K562 (cell line): Measurements from ENCODE around the gene MCM5.

Experiments used
- ZBED1 ChIP-seq: IDR thresholded peaks from 2 replicates; pipeline ENCODE4 v1.6.1; 2014
- ZFX ChIP-seq: sonication (generic); formaldehyde crosslinking; IDR thresholded peaks from 2 replicates; pipeline ENCODE4 v1.8.0; 2022; ENCODE audit warnings: mild to moderate bottlenecking, missing genetic modification reagents, moderate library complexity

DNA sequence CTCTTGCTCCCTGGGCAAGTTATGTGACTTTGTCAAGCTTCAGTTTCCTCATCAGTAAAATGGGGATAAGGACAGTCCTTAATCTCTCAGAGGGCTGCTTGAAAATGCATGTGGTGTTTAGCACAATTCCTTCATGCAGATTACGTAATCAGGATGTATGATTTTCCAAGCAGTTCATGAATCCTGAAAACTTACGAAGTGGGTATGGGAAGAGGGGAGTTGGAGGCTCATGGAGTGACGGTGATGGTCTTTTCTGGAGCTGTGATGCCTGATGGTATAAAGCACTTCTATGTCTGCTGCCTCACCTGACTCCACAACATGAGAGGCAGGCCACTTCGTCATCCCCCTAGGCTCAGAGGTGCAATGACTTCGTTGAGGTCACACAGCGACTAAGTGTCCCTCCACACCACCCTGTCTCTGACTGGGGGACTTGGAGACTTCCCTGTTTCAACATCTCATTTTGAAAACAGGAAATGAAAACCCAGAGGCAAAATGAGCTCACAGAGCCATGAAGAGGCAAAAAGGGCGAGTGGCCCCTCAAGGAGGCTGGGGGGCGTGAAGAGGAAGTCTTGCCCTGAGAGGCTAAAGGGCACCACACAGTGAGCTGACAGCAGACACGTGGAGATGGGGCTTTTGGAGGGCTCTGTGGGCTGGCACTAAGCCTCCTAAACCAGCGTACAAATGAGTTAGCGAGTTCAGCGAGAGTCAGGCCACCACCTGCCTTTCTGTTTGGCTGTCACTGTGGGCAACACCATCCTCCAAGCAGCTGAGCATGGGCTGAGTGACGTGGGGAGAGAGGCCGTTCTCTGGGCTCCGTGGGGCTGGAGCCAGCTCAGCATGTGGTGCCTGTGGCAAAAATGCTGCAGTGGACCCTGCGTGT lies 10.1 kb downstream of the MCM5 start:
- TF ChIP-seq ZFX (CRISPR knock-in tag) (no peak), ZBED1 (no peak)
